Fibroblast of lung (primary cell): ENCODE measurements around the gene ETV6. TPM values are rescaled to one million over a fixed set of nuclear protein-coding genes. Genes with fewer than 3 reads are reported as not detected.

ENCODE experiments used
- DNase-seq, 2 donors: peaks; one replicate each; pipeline versions ENCODE4 v3.0.0 to v3.0.0-alpha.2; 2010; ENCODE audit warnings: low read depth in 2 of 2
- H2AFZ ChIP-seq: 2 replicates; pipeline ENCODE4 v1.5.1; 2012; ENCODE audit warnings: low read length, control low read depth, inconsistent platforms
- H3K27ac ChIP-seq: 2 replicates; pipeline ENCODE4 v1.5.1; 2011; ENCODE audit warnings: low read length, control low read depth; ENCODE audit not compliant: insufficient read depth
- H3K27me3 ChIP-seq: 2 replicates; pipeline ENCODE4 v1.5.1; 2011; ENCODE audit warnings: mild to moderate bottlenecking, low read length; ENCODE audit not compliant: control insufficient read depth, insufficient read depth
- H3K36me3 ChIP-seq: 2 replicates; pipeline ENCODE4 v1.5.1; 2011; ENCODE audit warnings: low read length; ENCODE audit not compliant: control insufficient read depth, insufficient read depth
- H3K4me1 ChIP-seq: 2 replicates; pipeline ENCODE4 v1.5.1; 2011; ENCODE audit warnings: low read length; ENCODE audit not compliant: control insufficient read depth, insufficient read depth; ENCODE audit errors: extremely low read depth
- H3K4me2 ChIP-seq: 2 replicates; pipeline ENCODE4 v1.5.1; 2011; ENCODE audit warnings: low read length, control low read depth; ENCODE audit not compliant: insufficient read depth; ENCODE audit errors: extremely low read depth
- H3K4me3 ChIP-seq, 4 experiments: fragments of 200-600 bp in 1 of 4; sonication (generic) in 1 of 4; replicated peaks in 1 of 4; 2 replicates each; pipeline ENCODE4 v1.5.1; 2011 to 2016; ENCODE audit warnings: low read length in 4 of 4, low read depth in 3 of 4, mild to moderate bottlenecking in 3 of 4, control low read depth in 2 of 4, inconsistent platforms in 1 of 4, mixed read lengths in 1 of 4; ENCODE audit not compliant: insufficient read depth in 1 of 4; ENCODE audit errors: control extremely low read depth in 1 of 4
- H3K79me2 ChIP-seq: 2 replicates; pipeline ENCODE4 v1.5.1; 2012; ENCODE audit warnings: mild to moderate bottlenecking, low read length, inconsistent platforms; ENCODE audit not compliant: control insufficient read depth, insufficient read depth
- H3K9ac ChIP-seq: 2 replicates; pipeline ENCODE4 v1.5.1; 2011; ENCODE audit warnings: mild to moderate bottlenecking, low read length, control low read depth; ENCODE audit not compliant: insufficient read depth
- H3K9me3 ChIP-seq: 2 replicates; pipeline ENCODE4 v1.5.1; 2012; ENCODE audit warnings: low read depth, low read length; ENCODE audit not compliant: control insufficient read depth, insufficient read depth
- H4K20me1 ChIP-seq: 2 replicates; pipeline ENCODE4 v1.5.1; 2011; ENCODE audit warnings: low read length; ENCODE audit not compliant: control insufficient read depth, insufficient read depth; ENCODE audit errors: extremely low read depth
- EZH2 ChIP-seq: IDR thresholded peaks from 2 replicates; pipeline ENCODE4 v1.5.1; 2012; ENCODE audit warnings: low read length, control low read depth, mild to moderate bottlenecking; ENCODE audit errors: missing control alignments
- polyA plus RNA-seq, 2 donors: library from polyadenylated mRNA; depleted of rRNA in 1 of 2; stranded (reverse) in 1 of 2; unstranded in 1 of 2; fragments of >200 nt; gene quantifications; 2 replicates each; pipeline ENCODE4 v1.2.1, GENCODE V29; 2011 to 2012; ENCODE audit warnings: missing spikeins in 1 of 2
- total RNA-seq: library from RNA; depleted of rRNA; stranded (reverse); fragments of >200 nt; gene quantifications from 2 replicates; pipeline ENCODE4 v1.2.1, GENCODE V29; 2014
- TF ChIP-seq, protein P1 (sequence below), 2 donors: IDR thresholded peaks in 1 of 2; conservative IDR thresholded peaks in 1 of 2; 1 replicate in 1 of 2; 2 replicates in 1 of 2; pipeline ENCODE4 v1.5.1; 2011 to 2012; ENCODE audit warnings: low read length in 2 of 2, control low read depth in 1 of 2, inconsistent platforms in 1 of 2, low read depth in 1 of 2, mild to moderate bottlenecking in 1 of 2

The ETV6 gene
- total and polyA plus RNA-seq, 2 donors (not counting 1 experiment from before 2014, with no cell fraction given): 4.3 to 8.9 TPM

DNA sequence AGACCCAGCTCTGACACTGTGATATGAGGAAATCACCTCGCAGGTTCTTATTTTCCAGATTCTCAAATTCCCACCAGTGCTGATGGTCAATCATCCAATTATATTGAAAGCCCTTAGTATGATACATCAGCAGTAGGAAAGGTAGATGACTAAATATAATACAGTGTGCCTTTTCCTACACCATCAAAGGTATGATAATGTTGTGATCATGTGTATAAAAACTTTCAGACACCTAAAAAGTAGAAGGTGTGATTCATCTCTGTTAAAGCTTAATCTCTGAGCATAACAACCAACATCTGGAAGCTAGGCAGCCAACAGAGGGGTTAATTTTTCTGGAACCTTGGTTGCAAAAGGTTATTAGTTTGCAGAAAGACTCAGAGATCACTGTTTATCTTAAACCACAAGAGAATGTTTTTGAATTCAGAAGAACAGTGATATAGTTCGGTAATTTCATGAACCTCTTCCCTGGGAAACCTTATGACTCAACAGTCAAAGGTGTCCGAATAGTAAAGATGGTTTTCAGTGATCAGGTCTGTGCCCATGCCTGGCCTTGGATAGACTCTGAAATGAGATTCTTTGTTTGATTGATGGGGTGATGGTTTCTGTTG lies 122.5 kb downstream of the ETV6 start:
- H3K9me3 ChIP-seq: no peaks in the 10 kb centered on the region
- no peak overlapping the region for H3K9ac ChIP-seq
- peak; percentile 14 to 80 for DNase-seq
- H3K4me2 ChIP-seq: no peak overlapping the region
- no peaks in the 10 kb centered on the region for H3K4me1 ChIP-seq
- no peaks in the 10 kb centered on the region for H4K20me1 ChIP-seq
- no peaks in the 10 kb centered on the region for H3K79me2 ChIP-seq
- H3K27me3 ChIP-seq: no peaks in the 10 kb centered on the region
- H3K4me3 ChIP-seq: no peak overlapping the region
- H3K36me3 ChIP-seq: no peaks in the 10 kb centered on the region
- TF ChIP-seq, protein P1, sequence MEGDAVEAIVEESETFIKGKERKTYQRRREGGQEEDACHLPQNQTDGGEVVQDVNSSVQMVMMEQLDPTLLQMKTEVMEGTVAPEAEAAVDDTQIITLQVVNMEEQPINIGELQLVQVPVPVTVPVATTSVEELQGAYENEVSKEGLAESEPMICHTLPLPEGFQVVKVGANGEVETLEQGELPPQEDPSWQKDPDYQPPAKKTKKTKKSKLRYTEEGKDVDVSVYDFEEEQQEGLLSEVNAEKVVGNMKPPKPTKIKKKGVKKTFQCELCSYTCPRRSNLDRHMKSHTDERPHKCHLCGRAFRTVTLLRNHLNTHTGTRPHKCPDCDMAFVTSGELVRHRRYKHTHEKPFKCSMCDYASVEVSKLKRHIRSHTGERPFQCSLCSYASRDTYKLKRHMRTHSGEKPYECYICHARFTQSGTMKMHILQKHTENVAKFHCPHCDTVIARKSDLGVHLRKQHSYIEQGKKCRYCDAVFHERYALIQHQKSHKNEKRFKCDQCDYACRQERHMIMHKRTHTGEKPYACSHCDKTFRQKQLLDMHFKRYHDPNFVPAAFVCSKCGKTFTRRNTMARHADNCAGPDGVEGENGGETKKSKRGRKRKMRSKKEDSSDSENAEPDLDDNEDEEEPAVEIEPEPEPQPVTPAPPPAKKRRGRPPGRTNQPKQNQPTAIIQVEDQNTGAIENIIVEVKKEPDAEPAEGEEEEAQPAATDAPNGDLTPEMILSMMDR (conservative IDR thresholded peaks at IDR 0.05 in 1 of 2, IDR thresholded peaks at IDR 0.05 in 1 of 2; ENCODE audit: low read depth in 1 of 2, low read length in 2 of 2): no peak
- TF ChIP-seq EZH2: no peak
- no peak overlapping the region for H3K27ac ChIP-seq
- H2AFZ ChIP-seq: no peak overlapping the region

DNA sequence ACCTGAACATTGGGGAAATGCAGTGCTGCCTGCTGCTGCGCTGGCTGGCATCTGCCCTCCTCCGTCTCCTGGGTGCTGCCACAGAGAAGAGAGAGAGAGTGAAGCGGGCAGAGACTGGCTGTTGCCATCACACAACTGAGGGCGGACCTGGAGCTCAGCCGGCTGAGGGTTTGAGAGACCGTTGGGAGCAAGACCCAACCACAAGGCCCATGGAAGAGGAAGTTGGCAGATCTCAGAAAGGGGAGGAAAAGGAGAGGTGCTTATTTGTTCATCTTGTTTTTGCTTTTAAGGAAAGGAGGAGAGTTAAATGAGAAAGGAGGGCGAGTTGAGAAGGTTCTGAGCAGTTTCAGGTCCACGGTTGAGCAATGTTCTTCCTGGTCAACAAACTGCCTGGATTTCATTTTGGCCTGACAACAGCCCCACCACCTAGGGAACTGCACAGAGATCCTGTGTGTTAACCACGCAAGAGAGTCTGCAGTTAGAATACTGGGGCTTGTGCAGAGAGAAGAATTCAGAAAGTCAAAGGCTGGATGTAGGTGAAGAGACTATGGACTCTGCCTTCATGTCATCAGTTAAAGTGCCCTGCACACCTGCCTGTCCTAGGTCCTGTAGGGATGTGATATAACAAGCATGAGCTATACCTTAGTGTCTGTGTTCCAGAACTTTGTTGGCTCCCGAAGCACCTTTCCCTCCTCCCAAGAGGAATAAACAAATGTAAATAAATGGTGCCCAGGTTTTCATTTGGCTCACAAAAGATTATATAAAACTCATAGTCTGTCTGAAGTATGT lies 124.6 kb downstream of the ETV6 start:
- no peak overlapping the region for H3K9ac ChIP-seq
- TF ChIP-seq, protein P1 (conservative IDR thresholded peaks at IDR 0.05 in 1 of 2, IDR thresholded peaks at IDR 0.05 in 1 of 2; ENCODE audit: low read depth in 1 of 2, low read length in 2 of 2): no peak
- TF ChIP-seq EZH2: no peak
- no peaks in the 10 kb centered on the region for H4K20me1 ChIP-seq
- H3K4me2 ChIP-seq: no peak overlapping the region
- no peaks in the 10 kb centered on the region for H3K9me3 ChIP-seq
- H2AFZ ChIP-seq: no peak overlapping the region
- H3K4me3 ChIP-seq: no peak overlapping the region
- no peak overlapping the region for H3K27ac ChIP-seq
- no peaks in the 10 kb centered on the region for H3K36me3 ChIP-seq
- H3K4me1 ChIP-seq: no peaks in the 10 kb centered on the region
- DNase-seq: no peak
- no peaks in the 10 kb centered on the region for H3K27me3 ChIP-seq
- no peaks in the 10 kb centered on the region for H3K79me2 ChIP-seq

- DNase-seq: no peak
- H3K79me2 ChIP-seq: no peaks in the 10 kb centered on the region
These were observed 125.3 kb downstream of the ETV6 start for GRCh38 chr12:11774821-11775220.

More at GRCh38 chr12:11774821-11775220, 125.3 kb downstream of the ETV6 start:
- H4K20me1 ChIP-seq: no peaks in the 10 kb centered on the region
- no peaks in the 10 kb centered on the region for H3K4me1 ChIP-seq
- H3K4me3 ChIP-seq: no peak overlapping the region
- H3K4me2 ChIP-seq: no peak overlapping the region
- no peaks in the 10 kb centered on the region for H3K36me3 ChIP-seq
- H2AFZ ChIP-seq: no peak overlapping the region
- TF ChIP-seq EZH2: no peak
- TF ChIP-seq, protein P1 (conservative IDR thresholded peaks at IDR 0.05 in 1 of 2, IDR thresholded peaks at IDR 0.05 in 1 of 2; ENCODE audit: low read depth in 1 of 2, low read length in 2 of 2): no peak
- no peaks in the 10 kb centered on the region for H3K27me3 ChIP-seq
- H3K27ac ChIP-seq: no peak overlapping the region
- no peak overlapping the region for H3K9ac ChIP-seq
- no peaks in the 10 kb centered on the region for H3K9me3 ChIP-seq
